Neuronal stem cell (in vitro differentiated cells): ENCODE results near the gene CCT8.

Experiments
- DNase-seq: peaks from one replicate; pipeline ENCODE4 v3.0.0-alpha.2; 2013; ENCODE audit warnings: low spot score
- H2AFZ ChIP-seq: one replicate; pipeline ENCODE4 v1.6.1; 2013; ENCODE audit warnings: mild to moderate bottlenecking, low read length, inconsistent platforms
- H2AK5ac ChIP-seq: 2 replicates; pipeline ENCODE4 v1.6.1; 2013; ENCODE audit warnings: low read depth, mild to moderate bottlenecking, inconsistent platforms, low read length, moderate library complexity, mixed read lengths
- H2BK120ac ChIP-seq: 2 replicates; pipeline ENCODE4 v1.6.1; 2013; ENCODE audit warnings: low read depth, mild to moderate bottlenecking, inconsistent platforms, low read length, moderate library complexity, mixed read lengths
- H2BK12ac ChIP-seq: one replicate; pipeline ENCODE4 v1.6.1; 2013; ENCODE audit warnings: low read length, inconsistent platforms
- H2BK15ac ChIP-seq: 2 replicates; pipeline ENCODE4 v1.6.1; 2013; ENCODE audit warnings: mild to moderate bottlenecking, low read length, inconsistent platforms, mixed read lengths
- H2BK5ac ChIP-seq: one replicate; pipeline ENCODE4 v1.6.1; 2013; ENCODE audit warnings: inconsistent platforms, mild to moderate bottlenecking, low read length, moderate library complexity
- H3K14ac ChIP-seq: one replicate; pipeline ENCODE4 v1.6.1; 2013; ENCODE audit warnings: low read length, inconsistent platforms
- H3K18ac ChIP-seq: 2 replicates; pipeline ENCODE4 v1.6.1; 2013; ENCODE audit warnings: low read length, inconsistent platforms
- H3K23ac ChIP-seq: 2 replicates; pipeline ENCODE4 v1.6.1; 2013; ENCODE audit warnings: low read depth, mild to moderate bottlenecking, mixed read lengths, low read length, inconsistent platforms; ENCODE audit not compliant: poor library complexity
- H3K27ac ChIP-seq: replicated peaks from 3 replicates; pipeline ENCODE4 v1.5.1; 2013; ENCODE audit warnings: low read length, inconsistent platforms
- H3K27me3 ChIP-seq, 3 experiments: 2 replicates each; pipeline ENCODE4 v1.6.1; 2013; ENCODE audit warnings: low read length in 3 of 3, mild to moderate bottlenecking in 2 of 3, inconsistent platforms in 1 of 3, low read depth in 1 of 3, mixed read lengths in 1 of 3, moderate library complexity in 1 of 3; ENCODE audit not compliant: control insufficient read depth in 3 of 3, insufficient read depth in 3 of 3
- H3K36me3 ChIP-seq, 2 donors: replicated peaks in 1 of 2; 2 replicates each; pipeline ENCODE4 v1.6.1; 2013; ENCODE audit warnings: low read length in 2 of 2; ENCODE audit not compliant: control insufficient read depth in 2 of 2, insufficient read depth in 2 of 2
- H3K4ac ChIP-seq: 2 replicates; pipeline ENCODE4 v1.6.1; 2013; ENCODE audit warnings: inconsistent platforms, mild to moderate bottlenecking, low read length, moderate library complexity
- H3K4me1 ChIP-seq, 2 donors: 1 replicate in 1 of 2; 2 replicates in 1 of 2; pipeline ENCODE4 v1.6.1; 2013; ENCODE audit warnings: low read length in 2 of 2, low read depth in 1 of 2; ENCODE audit not compliant: control insufficient read depth in 2 of 2, insufficient read depth in 1 of 2
- H3K4me2 ChIP-seq: one replicate; pipeline ENCODE4 v1.6.1; 2013; ENCODE audit warnings: mild to moderate bottlenecking, low read length, inconsistent platforms; ENCODE audit not compliant: insufficient read depth, poor library complexity, severe bottlenecking
- H3K4me3 ChIP-seq, 2 donors: 2 replicates each; pipeline ENCODE4 v1.5.1; 2013; ENCODE audit warnings: low read length in 2 of 2, mild to moderate bottlenecking in 2 of 2, inconsistent platforms in 1 of 2, moderate library complexity in 1 of 2
- H3K79me1 ChIP-seq: one replicate; pipeline ENCODE4 v1.6.1; 2013; ENCODE audit warnings: low read depth, mild to moderate bottlenecking, inconsistent platforms, low read length, moderate library complexity
- H3K9ac ChIP-seq: one replicate; pipeline ENCODE4 v1.6.1; 2013; ENCODE audit warnings: mild to moderate bottlenecking, low read depth, low read length, inconsistent platforms; ENCODE audit not compliant: poor library complexity
- H3K9me3 ChIP-seq, 2 donors: replicated peaks in 1 of 2; 2 replicates each; pipeline versions ENCODE3 to v1.6.1; 2013; ENCODE audit warnings: low read length in 2 of 2, mild to moderate bottlenecking in 2 of 2, inconsistent platforms in 1 of 2, low read depth in 1 of 2, mixed read lengths in 1 of 2, moderate library complexity in 1 of 2; ENCODE audit not compliant: control insufficient read depth in 2 of 2, insufficient read depth in 1 of 2
- H4K8ac ChIP-seq: one replicate; pipeline ENCODE4 v1.6.1; 2013; ENCODE audit warnings: low read depth, mild to moderate bottlenecking, inconsistent platforms, low read length, moderate library complexity
- H4K91ac ChIP-seq: one replicate; pipeline ENCODE4 v1.6.1; 2013; ENCODE audit warnings: low read length, low read depth, mild to moderate bottlenecking, inconsistent platforms; ENCODE audit not compliant: poor library complexity
- WGBS, 2 donors: extraction: QIAGEN DNeasy Blood & Tissue Kit; methylation state at CpG; one replicate each; pipeline ENCODE4 v1.1.7; 2013; ENCODE audit warnings: missing lambda C conversion rate in 2 of 2, mixed read lengths in 1 of 2; ENCODE audit not compliant: insufficient read length in 2 of 2, insufficient replicate concordance in 1 of 2; ENCODE audit errors: extremely low coverage in 2 of 2; 5-methylcytosine and 5-hydroxymethylcytosine counted together

Gene CCT8

DNA sequence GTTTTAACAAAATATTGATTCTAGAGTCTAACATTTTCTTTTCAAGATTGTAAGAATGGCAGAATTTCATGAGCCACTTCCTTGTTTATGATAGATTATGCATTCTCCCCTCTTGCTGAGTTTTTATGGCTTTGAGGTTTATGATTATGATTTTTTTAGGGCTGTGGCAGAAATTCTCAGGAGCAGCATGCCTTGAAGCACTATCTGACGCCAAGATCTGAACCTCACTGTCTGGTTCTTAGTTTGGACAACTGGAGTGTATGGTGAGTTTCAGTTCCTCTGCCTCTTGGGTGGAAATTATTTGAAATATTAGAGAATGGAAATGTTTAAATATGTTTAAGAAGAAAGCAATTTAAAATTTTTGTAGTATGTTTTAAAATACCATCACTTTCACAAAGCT, 38.8 kb downstream of the CCT8 start:
- no peak overlapping the region for H3K9ac ChIP-seq
- no peak for DNase-seq
- WGBS, 2 donors: no CpG with 5 or more reads among the region's 1 CpG
- no peak overlapping the region for H3K18ac ChIP-seq
- H3K4me2 ChIP-seq: no peak overlapping the region
- H3K23ac ChIP-seq: no peak overlapping the region
- H3K27ac ChIP-seq: no peak overlapping the region
- H4K91ac ChIP-seq: no peak overlapping the region
- no peak overlapping the region for H2BK15ac ChIP-seq
- H2BK12ac ChIP-seq: no peak overlapping the region
- H3K14ac ChIP-seq: no peak overlapping the region
- H3K4ac ChIP-seq: no peak overlapping the region
- H3K27me3 ChIP-seq: no peaks in the 10 kb centered on the region
- no peak overlapping the region for H4K8ac ChIP-seq
- H2AFZ ChIP-seq: no peak overlapping the region
- no peaks in the 10 kb centered on the region for H3K4me1 ChIP-seq
- H2BK5ac ChIP-seq: no peak overlapping the region
- no peak overlapping the region for H3K4me3 ChIP-seq
- no peaks in the 10 kb centered on the region for H3K9me3 ChIP-seq
- peaks cover 26 to 96% of the 10 kb centered on the region in 2 donors for H3K36me3 ChIP-seq
- no peak overlapping the region for H2BK120ac ChIP-seq
- H2AK5ac ChIP-seq: no peak overlapping the region
- H3K79me1 ChIP-seq: no peaks in the 10 kb centered on the region

DNA sequence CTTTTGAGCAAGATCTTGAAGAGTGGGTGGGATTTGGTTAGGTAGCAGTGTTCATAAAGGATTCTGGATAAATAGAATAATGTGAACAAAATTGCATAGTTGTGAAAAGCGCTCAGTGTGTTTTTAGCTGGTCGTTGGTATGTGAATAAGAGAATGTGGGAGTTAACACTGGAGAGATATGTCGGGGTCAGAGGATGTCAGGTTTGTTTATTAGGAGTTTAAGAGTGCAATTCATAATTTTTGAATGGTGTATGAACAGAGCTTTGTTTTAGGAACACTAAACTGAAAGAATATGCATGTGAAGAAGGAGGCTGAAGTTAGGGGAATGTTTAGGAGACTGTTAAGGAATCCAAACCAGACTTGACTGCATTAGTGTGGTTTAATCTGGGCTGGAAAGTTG, 39.6 kb downstream of the CCT8 start:
- no peak overlapping the region for H3K4me3 ChIP-seq
- H2AK5ac ChIP-seq: no peak overlapping the region
- H3K4me1 ChIP-seq: no peaks in the 10 kb centered on the region
- no peak overlapping the region for H3K4ac ChIP-seq
- H2BK12ac ChIP-seq: no peak overlapping the region
- no peak overlapping the region for H2AFZ ChIP-seq
- H3K14ac ChIP-seq: no peak overlapping the region
- no peak overlapping the region for H2BK15ac ChIP-seq
- no peaks in the 10 kb centered on the region for H3K79me1 ChIP-seq
- 100% methylated on average over 3 of the region's 3 CpGs; no CpG with 5 or more reads in 1 of the 2 donors for WGBS, 2 donors
- H2BK5ac ChIP-seq: no peak overlapping the region
- no peak overlapping the region for H2BK120ac ChIP-seq
- no peak overlapping the region for H4K91ac ChIP-seq
- H3K9ac ChIP-seq: no peak overlapping the region
- H3K27me3 ChIP-seq: no peaks in the 10 kb centered on the region
- no peak overlapping the region for H3K4me2 ChIP-seq
- H3K9me3 ChIP-seq: no peaks in the 10 kb centered on the region
- no peak overlapping the region for H4K8ac ChIP-seq
- DNase-seq: no peak
- H3K27ac ChIP-seq: no peak overlapping the region
- H3K23ac ChIP-seq: no peak overlapping the region
- H3K18ac ChIP-seq: no peak overlapping the region
- peaks cover 26 to 95% of the 10 kb centered on the region in 2 donors for H3K36me3 ChIP-seq

DNA sequence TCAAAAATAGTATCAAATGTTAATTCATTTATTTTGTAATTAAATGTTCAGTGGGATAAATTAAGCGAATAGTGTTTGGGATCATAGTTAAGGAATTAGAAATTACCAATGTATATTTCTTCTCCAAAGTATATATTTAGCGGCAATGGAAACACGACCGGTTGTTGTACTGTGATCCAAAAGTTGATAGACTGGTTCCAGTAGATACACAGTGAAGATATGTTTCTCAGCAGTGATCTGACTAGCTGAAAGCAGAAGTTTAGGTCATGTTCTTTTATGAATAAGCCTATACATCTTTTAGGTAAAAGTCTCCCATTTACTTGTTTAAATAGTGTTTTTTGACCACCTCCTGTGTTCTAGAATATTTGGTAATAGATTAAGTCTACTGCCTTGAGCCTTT, 40.1 kb downstream of the CCT8 start:
- Histone ChIP-seq H2BK120ac (no peak overlapping the region), H3K23ac (no peak overlapping the region), H2BK5ac (no peak overlapping the region), H2AFZ (no peak overlapping the region), H3K4me2 (no peak overlapping the region), H3K4ac (no peak overlapping the region), H4K91ac (no peak overlapping the region), H3K4me3 (no peak overlapping the region), H3K9ac (no peak overlapping the region), H2BK12ac (no peak overlapping the region), H3K27me3 (no peaks in the 10 kb centered on the region), H3K9me3 (no peaks in the 10 kb centered on the region), H2BK15ac (no peak overlapping the region), H3K4me1 (no peaks in the 10 kb centered on the region), H3K18ac (no peak overlapping the region), H3K36me3 (peaks cover 26 to 95% of the 10 kb centered on the region in 2 donors), H3K27ac (no peak overlapping the region), H2AK5ac (no peak overlapping the region), H4K8ac (no peak overlapping the region), H3K14ac (no peak overlapping the region), H3K79me1 (no peaks in the 10 kb centered on the region)
- DNase-seq: no peak
- no CpG with 5 or more reads among the region's 4 CpGs for WGBS, 2 donors

DNA sequence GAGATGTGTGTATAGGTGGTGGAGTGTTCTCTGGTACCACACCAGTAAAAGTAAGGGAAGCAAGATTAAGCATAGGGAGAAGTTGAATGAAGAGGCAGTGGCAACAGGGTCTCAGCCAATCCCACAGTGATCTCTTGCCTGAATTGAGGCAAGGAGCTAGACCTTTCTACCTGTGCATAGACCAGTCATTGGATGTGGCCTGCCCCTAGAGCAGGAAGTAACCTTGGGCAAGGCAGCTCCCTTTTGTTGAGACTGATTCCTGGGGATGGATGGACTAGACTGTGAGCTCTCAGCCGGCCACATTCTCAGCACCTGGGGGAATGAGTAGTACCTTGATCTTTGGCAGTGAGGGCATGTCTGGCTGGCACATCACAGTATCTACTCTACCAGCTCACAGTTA, 42.5 kb downstream of the CCT8 start:
- H3K9me3 ChIP-seq: no peaks in the 10 kb centered on the region
- no peak overlapping the region for H3K4me3 ChIP-seq
- no peak overlapping the region for H3K4ac ChIP-seq
- no peak for DNase-seq
- H4K91ac ChIP-seq: no peak overlapping the region
- H3K79me1 ChIP-seq: peaks cover 1% of the 10 kb centered on the region
- peaks cover 21 to 71% of the 10 kb centered on the region in 2 donors for H3K36me3 ChIP-seq
- H3K27me3 ChIP-seq: no peaks in the 10 kb centered on the region
- H2BK5ac ChIP-seq: no peak overlapping the region
- H3K4me1 ChIP-seq: no peaks in the 10 kb centered on the region
- H3K9ac ChIP-seq: no peak overlapping the region
- H3K14ac ChIP-seq: no peak overlapping the region
- H3K4me2 ChIP-seq: no peak overlapping the region
- H2AFZ ChIP-seq: no peak overlapping the region
- H2BK120ac ChIP-seq: no peak overlapping the region
- H3K23ac ChIP-seq: no peak overlapping the region
- H2BK15ac ChIP-seq: no peak overlapping the region
- H2BK12ac ChIP-seq: no peak overlapping the region
- H3K27ac ChIP-seq: no peak overlapping the region
- H2AK5ac ChIP-seq: no peak overlapping the region
- no peak overlapping the region for H4K8ac ChIP-seq
- H3K18ac ChIP-seq: no peak overlapping the region
- WGBS, 2 donors: no CpG with 5 or more reads among the region's 1 CpG
